Measurements from ENCODE around the gene ZNHIT3.

DNA sequence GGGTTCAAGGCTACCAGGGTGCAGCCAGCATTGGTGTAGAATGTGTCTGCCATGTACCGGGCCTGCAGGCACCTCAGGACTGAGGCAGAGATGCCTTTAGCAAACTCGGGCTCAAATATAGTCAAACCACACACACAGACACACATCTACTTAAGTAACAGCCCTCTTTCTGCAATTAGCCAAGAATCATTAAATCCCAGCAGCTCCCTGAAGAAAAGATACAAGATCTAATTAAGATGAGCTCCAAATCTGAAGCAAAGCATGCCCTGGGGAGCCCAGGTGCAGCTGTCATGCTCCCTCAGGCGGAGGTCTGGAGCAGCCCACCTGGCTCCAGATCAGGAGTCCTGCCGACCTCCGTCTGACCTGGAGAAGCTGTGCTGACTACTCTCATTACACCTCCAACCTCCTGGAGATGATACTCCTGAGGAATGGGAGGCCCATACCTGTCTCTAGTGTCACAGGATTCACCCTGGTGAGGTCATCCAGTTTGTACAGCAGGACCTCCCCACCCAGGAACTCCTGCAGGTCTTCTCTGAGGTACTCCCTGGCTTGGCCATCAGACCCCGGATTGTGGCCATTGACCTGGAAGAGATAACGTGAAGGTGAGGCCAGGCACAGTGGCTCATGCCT is 41.3 kb downstream of the ZNHIT3 start:
- TF ChIP-seq, protein P1, sequence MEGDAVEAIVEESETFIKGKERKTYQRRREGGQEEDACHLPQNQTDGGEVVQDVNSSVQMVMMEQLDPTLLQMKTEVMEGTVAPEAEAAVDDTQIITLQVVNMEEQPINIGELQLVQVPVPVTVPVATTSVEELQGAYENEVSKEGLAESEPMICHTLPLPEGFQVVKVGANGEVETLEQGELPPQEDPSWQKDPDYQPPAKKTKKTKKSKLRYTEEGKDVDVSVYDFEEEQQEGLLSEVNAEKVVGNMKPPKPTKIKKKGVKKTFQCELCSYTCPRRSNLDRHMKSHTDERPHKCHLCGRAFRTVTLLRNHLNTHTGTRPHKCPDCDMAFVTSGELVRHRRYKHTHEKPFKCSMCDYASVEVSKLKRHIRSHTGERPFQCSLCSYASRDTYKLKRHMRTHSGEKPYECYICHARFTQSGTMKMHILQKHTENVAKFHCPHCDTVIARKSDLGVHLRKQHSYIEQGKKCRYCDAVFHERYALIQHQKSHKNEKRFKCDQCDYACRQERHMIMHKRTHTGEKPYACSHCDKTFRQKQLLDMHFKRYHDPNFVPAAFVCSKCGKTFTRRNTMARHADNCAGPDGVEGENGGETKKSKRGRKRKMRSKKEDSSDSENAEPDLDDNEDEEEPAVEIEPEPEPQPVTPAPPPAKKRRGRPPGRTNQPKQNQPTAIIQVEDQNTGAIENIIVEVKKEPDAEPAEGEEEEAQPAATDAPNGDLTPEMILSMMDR (conservative IDR thresholded peaks at IDR 0.05; ENCODE audit: low read depth in 2 of 2), result no peak
- TF ChIP-seq JUNB (IDR thresholded peaks at IDR 0.05; ENCODE audit: unreplicated experiment) (no peak), EZH2 (IDR thresholded peaks at IDR 0.05; ENCODE audit: low read depth, unreplicated experiment) (no peak), POLR2AphosphoS5 (IDR thresholded peaks at IDR 0.05; ENCODE audit: low read depth) (no peak), EZH2phosphoT487 (IDR thresholded peaks at IDR 0.05; ENCODE audit: unreplicated experiment) (no peak), CREB1 (CRISPR knock-in tag; IDR thresholded peaks at IDR 0.05; ENCODE audit: low read depth) (no peak), ZNF331 (CRISPR knock-in tag; IDR thresholded peaks at IDR 0.05; ENCODE audit: low read depth) (no peak), STAT1 (IDR thresholded peaks at IDR 0.05; ENCODE audit: unreplicated experiment) (no peak), ZNF114 (CRISPR knock-in tag; IDR thresholded peaks at IDR 0.05) (no peak), NANOG (IDR thresholded peaks at IDR 0.05; ENCODE audit: borderline replicate concordance) (no peak)
- TF ChIP-seq, protein P2, sequence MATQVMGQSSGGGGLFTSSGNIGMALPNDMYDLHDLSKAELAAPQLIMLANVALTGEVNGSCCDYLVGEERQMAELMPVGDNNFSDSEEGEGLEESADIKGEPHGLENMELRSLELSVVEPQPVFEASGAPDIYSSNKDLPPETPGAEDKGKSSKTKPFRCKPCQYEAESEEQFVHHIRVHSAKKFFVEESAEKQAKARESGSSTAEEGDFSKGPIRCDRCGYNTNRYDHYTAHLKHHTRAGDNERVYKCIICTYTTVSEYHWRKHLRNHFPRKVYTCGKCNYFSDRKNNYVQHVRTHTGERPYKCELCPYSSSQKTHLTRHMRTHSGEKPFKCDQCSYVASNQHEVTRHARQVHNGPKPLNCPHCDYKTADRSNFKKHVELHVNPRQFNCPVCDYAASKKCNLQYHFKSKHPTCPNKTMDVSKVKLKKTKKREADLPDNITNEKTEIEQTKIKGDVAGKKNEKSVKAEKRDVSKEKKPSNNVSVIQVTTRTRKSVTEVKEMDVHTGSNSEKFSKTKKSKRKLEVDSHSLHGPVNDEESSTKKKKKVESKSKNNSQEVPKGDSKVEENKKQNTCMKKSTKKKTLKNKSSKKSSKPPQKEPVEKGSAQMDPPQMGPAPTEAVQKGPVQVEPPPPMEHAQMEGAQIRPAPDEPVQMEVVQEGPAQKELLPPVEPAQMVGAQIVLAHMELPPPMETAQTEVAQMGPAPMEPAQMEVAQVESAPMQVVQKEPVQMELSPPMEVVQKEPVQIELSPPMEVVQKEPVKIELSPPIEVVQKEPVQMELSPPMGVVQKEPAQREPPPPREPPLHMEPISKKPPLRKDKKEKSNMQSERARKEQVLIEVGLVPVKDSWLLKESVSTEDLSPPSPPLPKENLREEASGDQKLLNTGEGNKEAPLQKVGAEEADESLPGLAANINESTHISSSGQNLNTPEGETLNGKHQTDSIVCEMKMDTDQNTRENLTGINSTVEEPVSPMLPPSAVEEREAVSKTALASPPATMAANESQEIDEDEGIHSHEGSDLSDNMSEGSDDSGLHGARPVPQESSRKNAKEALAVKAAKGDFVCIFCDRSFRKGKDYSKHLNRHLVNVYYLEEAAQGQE (IDR thresholded peaks at IDR 0.05; ENCODE audit: unreplicated experiment), result no peak
- TF ChIP-seq, protein P3, sequence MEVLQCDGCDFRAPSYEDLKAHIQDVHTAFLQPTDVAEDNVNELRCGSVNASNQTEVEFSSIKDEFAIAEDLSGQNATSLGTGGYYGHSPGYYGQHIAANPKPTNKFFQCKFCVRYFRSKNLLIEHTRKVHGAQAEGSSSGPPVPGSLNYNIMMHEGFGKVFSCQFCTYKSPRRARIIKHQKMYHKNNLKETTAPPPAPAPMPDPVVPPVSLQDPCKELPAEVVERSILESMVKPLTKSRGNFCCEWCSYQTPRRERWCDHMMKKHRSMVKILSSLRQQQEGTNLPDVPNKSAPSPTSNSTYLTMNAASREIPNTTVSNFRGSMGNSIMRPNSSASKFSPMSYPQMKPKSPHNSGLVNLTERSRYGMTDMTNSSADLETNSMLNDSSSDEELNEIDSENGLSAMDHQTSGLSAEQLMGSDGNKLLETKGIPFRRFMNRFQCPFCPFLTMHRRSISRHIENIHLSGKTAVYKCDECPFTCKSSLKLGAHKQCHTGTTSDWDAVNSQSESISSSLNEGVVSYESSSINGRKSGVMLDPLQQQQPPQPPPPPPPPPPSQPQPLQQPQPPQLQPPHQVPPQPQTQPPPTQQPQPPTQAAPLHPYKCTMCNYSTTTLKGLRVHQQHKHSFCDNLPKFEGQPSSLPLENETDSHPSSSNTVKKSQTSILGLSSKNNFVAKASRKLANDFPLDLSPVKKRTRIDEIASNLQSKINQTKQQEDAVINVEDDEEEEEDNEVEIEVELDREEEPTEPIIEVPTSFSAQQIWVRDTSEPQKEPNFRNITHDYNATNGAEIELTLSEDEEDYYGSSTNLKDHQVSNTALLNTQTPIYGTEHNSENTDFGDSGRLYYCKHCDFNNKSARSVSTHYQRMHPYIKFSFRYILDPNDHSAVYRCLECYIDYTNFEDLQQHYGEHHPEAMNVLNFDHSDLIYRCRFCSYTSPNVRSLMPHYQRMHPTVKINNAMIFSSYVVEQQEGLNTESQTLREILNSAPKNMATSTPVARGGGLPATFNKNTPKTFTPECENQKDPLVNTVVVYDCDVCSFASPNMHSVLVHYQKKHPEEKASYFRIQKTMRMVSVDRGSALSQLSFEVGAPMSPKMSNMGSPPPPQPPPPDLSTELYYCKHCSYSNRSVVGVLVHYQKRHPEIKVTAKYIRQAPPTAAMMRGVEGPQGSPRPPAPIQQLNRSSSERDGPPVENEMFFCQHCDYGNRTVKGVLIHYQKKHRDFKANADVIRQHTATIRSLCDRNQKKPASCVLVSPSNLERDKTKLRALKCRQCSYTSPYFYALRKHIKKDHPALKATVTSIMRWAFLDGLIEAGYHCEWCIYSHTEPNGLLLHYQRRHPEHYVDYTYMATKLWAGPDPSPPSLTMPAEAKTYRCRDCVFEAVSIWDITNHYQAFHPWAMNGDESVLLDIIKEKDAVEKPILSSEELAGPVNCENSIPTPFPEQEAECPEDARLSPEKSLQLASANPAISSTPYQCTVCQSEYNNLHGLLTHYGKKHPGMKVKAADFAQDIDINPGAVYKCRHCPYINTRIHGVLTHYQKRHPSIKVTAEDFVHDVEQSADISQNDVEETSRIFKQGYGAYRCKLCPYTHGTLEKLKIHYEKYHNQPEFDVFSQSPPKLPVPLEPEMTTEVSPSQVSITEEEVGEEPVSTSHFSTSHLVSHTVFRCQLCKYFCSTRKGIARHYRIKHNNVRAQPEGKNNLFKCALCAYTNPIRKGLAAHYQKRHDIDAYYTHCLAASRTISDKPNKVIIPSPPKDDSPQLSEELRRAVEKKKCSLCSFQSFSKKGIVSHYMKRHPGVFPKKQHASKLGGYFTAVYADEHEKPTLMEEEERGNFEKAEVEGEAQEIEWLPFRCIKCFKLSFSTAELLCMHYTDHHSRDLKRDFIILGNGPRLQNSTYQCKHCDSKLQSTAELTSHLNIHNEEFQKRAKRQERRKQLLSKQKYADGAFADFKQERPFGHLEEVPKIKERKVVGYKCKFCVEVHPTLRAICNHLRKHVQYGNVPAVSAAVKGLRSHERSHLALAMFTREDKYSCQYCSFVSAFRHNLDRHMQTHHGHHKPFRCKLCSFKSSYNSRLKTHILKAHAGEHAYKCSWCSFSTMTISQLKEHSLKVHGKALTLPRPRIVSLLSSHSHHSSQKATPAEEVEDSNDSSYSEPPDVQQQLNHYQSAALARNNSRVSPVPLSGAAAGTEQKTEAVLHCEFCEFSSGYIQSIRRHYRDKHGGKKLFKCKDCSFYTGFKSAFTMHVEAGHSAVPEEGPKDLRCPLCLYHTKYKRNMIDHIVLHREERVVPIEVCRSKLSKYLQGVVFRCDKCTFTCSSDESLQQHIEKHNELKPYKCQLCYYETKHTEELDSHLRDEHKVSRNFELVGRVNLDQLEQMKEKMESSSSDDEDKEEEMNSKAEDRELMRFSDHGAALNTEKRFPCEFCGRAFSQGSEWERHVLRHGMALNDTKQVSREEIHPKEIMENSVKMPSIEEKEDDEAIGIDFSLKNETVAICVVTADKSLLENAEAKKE (CRISPR knock-in tag; IDR thresholded peaks at IDR 0.05), result no peak
- TF ChIP-seq, protein P4, sequence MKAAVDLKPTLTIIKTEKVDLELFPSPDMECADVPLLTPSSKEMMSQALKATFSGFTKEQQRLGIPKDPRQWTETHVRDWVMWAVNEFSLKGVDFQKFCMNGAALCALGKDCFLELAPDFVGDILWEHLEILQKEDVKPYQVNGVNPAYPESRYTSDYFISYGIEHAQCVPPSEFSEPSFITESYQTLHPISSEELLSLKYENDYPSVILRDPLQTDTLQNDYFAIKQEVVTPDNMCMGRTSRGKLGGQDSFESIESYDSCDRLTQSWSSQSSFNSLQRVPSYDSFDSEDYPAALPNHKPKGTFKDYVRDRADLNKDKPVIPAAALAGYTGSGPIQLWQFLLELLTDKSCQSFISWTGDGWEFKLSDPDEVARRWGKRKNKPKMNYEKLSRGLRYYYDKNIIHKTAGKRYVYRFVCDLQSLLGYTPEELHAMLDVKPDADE (IDR thresholded peaks at IDR 0.05), result no peak
